HG03139 (cell line): ENCODE measurements around the gene PPP1R3E.

Experiments used
- ATAC-seq: cut with Tn5 transposase; IDR thresholded peaks from one replicate; pipeline ENCODE4 v1.9.1; 2021; ENCODE audit not compliant: unreplicated experiment

Gene PPP1R3E

DNA sequence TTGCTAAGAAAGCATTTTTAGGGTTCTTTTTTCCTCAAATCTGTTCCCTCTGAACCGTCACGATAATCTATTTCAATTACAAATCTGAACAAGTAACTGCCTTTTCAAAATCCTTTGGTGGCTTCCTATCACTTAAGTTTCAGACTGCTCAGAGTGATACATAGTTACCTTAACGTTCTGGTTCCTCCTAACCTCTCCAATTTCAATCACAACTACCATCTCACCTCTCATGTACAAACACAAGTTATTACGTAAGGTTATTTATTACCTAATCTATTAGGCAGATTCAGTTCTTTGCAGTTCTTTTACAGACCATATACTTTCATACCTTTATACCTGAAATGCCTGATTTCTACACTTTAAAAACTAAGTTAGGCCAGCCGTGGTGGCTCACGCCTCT, 52.8 kb downstream of the PPP1R3E start:
- ATAC-seq, result no peak

DNA sequence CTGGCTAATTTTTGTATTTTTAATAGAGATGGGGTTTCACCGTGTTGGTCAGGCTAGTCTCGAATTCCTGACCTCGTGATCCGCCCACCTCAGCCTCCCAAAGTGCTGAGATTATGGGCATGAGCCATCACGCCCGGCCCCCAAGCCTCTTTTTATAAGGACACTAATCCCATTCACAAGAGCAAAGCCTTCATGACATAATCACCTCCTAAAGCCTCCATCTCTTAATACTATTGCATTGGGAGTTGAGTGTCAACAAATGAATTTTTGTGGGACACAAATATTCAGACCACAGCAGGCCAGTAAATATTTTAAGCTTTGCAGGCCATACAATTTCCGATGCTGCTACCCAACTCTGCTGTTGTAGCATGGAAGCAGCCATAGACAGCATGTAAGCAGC, 54.1 kb downstream of the PPP1R3E start:
- no peak for ATAC-seq
